ENCODE measurements around the gene GEMIN7. TPM values are rescaled to one million over a fixed set of nuclear protein-coding genes. Genes with fewer than 3 reads are reported as not detected.

Gene GEMIN7
- total RNA-seq, 1 donor from 2014 or later = 16.7 TPM

DNA sequence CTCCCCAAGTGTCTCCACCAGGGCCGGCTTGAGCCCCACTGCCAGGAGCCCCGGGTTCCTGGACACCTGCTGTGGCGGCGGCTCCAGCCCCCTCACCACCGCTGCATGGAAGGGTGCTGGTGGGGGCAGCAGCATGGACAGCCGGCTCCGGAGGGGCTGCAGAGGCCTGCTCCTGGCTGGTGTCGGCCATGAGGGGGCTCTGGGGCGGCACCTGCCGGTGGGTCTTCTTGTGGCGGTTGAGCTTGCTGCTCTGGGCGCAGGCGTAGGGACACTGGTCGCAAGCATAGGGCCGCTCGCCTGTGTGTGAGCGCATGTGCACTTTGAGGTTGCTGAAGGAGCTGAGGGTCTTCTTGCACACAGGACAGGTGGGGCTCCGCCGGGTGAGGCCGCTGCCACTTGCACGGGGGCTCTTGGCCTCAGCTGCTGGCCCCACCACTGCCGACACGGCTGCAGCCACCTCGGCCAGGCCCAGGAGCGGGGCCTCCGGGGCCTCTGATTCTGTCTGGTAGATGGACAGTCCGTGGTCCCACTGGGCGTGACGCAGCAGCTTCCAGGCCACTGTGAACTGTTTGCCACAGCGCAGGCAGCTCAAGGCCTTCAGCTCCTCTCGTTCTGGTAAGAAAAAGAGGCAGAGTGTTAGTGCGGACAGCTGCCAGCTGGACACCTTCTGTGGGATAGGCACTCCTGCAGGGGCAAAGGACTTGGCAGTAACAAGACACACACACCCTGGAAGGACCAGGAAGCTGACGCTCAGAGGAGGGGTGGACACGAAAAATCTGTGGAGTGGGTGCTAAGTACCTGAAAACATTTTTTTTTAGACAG lies 6.9 kb upstream of the GEMIN7 start:
- H3K36me3 ChIP-seq (ENCODE audit: control insufficient read depth in 3 of 3, insufficient read depth in 3 of 3, low read length in 3 of 3) = peaks cover 30 to 38% (median 32%) of the 10 kb centered on the region in 3 donors

DNA sequence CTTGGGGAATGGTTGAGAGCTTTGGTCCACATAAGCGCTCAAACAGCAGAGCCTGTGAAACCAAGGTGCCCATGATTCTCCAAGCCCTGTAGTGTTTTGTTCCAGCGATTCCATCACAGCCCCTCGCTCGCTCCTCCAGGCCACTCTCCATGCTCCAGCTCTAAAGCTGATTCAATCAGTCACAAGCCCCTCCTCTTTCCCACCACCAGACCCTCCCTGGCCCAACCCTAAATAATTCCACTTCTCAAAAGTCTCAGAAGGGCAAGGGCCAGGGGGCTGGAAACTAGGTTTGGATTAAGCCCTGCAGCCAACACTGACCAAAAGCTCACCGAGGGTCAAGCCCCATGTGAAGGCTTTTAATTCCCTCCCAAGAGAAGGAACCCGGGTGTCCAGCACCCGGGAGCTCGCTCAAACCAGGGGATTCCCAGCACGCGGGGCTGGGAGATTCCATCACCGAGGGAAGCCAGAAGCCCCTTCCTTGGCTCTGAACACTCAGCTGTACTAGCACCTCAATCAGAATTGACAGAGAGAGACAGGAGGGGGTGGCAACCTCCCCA lies 4.2 kb upstream of the GEMIN7 start:
- Histone ChIP-seq H3K4me3 (ENCODE audit: low read length in 3 of 3) (no peak overlapping the region), H3K27ac (ENCODE audit: low read depth, low read length) (no peak overlapping the region), H3K27me3 (ENCODE audit: control insufficient read depth in 3 of 3, insufficient read depth in 3 of 3, low read length in 3 of 3) (no peaks in the 10 kb centered on the region), H3K36me3 (ENCODE audit: control insufficient read depth in 3 of 3, insufficient read depth in 3 of 3, low read length in 3 of 3) (peaks cover 11 to 16% (median 14%) of the 10 kb centered on the region in 3 donors), H3K4me1 (ENCODE audit: control insufficient read depth in 3 of 3, insufficient read depth in 3 of 3, low read length in 3 of 3) (peaks cover 15 to 26% (median 16%) of the 10 kb centered on the region in 3 donors), H3K9ac (ENCODE audit: low read depth in 1 of 3, low read length in 3 of 3) (peak overlapping the region in 1 of 3 donors; percentile 16), H3K9me3 (ENCODE audit: control insufficient read depth in 3 of 3, low read length in 3 of 3) (no peaks in the 10 kb centered on the region)

More for the DNA sequence above, 6.9 kb upstream of the GEMIN7 start:
- H3K9ac ChIP-seq (ENCODE audit: low read depth in 1 of 3, low read length in 3 of 3) = no peak overlapping the region
- peaks cover 6 to 13% (median 12%) of the 10 kb centered on the region in 3 donors for H3K4me1 ChIP-seq (ENCODE audit: control insufficient read depth in 3 of 3, insufficient read depth in 3 of 3, low read length in 3 of 3)
- no peak overlapping the region for H3K27ac ChIP-seq (ENCODE audit: low read depth, low read length)
- no peaks in the 10 kb centered on the region for H3K27me3 ChIP-seq (ENCODE audit: control insufficient read depth in 3 of 3, insufficient read depth in 3 of 3, low read length in 3 of 3)
- H3K9me3 ChIP-seq (ENCODE audit: control insufficient read depth in 3 of 3, low read length in 3 of 3) = no peaks in the 10 kb centered on the region
- H3K4me3 ChIP-seq (ENCODE audit: low read length in 3 of 3) = no peak overlapping the region

DNA sequence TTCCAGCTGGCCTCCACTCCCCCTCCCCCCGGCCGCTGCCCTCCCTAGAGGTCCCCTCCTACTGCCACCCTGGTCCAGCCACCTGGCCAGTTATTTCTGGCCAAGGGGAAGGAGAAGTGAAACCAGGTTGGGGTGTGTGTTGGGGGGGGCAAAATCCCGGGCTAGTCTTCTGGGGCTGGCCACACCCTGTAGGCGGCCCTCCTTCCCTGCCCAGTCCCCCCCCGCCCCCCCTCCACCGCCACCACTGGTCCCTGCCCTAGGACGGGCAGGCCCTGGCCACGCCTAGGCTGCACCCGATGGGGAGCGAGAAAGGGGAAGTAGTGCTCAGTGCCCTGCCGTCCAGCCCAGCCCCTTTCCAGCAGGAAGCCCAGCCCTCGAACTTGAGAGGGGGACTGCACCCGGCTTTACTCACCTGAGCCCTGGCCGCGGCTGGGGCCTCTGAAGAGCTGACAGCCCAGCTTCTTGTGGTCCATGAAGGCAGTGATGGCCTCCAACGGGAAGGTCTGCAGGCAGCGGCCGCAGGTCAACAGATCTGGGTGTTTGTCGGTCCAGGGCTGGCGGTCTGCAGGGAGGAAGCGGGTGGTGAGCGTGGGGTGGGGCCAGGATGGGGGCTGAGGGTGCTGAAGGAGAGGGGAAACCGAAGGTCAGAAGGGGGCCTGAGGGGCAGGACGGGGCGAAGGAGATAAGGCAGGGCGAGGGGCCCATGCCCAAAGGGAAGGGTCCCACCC lies 3.6 kb upstream of the GEMIN7 start:
- H3K9ac ChIP-seq (ENCODE audit: low read depth in 1 of 3, low read length in 3 of 3) = peak overlapping the region in 2 of 3 donors; percentile 20 to 33
- H3K36me3 ChIP-seq (ENCODE audit: control insufficient read depth in 3 of 3, insufficient read depth in 3 of 3, low read length in 3 of 3) = peaks cover 6 to 10% (median 8%) of the 10 kb centered on the region in 3 donors
- peak overlapping the region; percentile 48 to 66 (median 65) for H3K4me3 ChIP-seq (ENCODE audit: low read length in 3 of 3)
- peaks cover 22 to 32% (median 23%) of the 10 kb centered on the region in 3 donors for H3K4me1 ChIP-seq (ENCODE audit: control insufficient read depth in 3 of 3, insufficient read depth in 3 of 3, low read length in 3 of 3)
- H3K9me3 ChIP-seq (ENCODE audit: control insufficient read depth in 3 of 3, low read length in 3 of 3) = no peaks in the 10 kb centered on the region
- H3K27me3 ChIP-seq (ENCODE audit: control insufficient read depth in 3 of 3, insufficient read depth in 3 of 3, low read length in 3 of 3) = no peaks in the 10 kb centered on the region
- peak overlapping the region; percentile 30 for H3K27ac ChIP-seq (ENCODE audit: low read depth, low read length)

- H3K27me3 ChIP-seq (ENCODE audit: control insufficient read depth in 3 of 3, insufficient read depth in 3 of 3, low read length in 3 of 3) = no peaks in the 10 kb centered on the region
- peak within 1 kb of the TSS; percentile 20 to 72 (median 42) for H3K9ac ChIP-seq (ENCODE audit: low read depth in 1 of 3, low read length in 3 of 3)
- H3K4me3 ChIP-seq (ENCODE audit: low read length in 3 of 3) = peak within 1 kb of the TSS; percentile 48 to 66 (median 65)
- peaks cover 22 to 39% (median 23%) of the 10 kb centered on the region in 3 donors for H3K4me1 ChIP-seq (ENCODE audit: control insufficient read depth in 3 of 3, insufficient read depth in 3 of 3, low read length in 3 of 3)
- H3K36me3 ChIP-seq (ENCODE audit: control insufficient read depth in 3 of 3, insufficient read depth in 3 of 3, low read length in 3 of 3) = peaks cover 0 to 4% (median 2%) of the 10 kb centered on the region in 3 donors
- H3K9me3 ChIP-seq (ENCODE audit: control insufficient read depth in 3 of 3, low read length in 3 of 3) = no peaks in the 10 kb centered on the region
- peak within 1 kb of the TSS; percentile 30 for H3K27ac ChIP-seq (ENCODE audit: low read depth, low read length)
Measured at GRCh38 chr19:45076029-45076850, 2.8 kb upstream of the GEMIN7 start, which contains the start of gene ZNF296. ZNF296 (minus strand) TSS chr19:45076478; CDS start chr19:45076373, 105 bp downstream.

GRCh38 chr19:45076851-45077730 lies 2.0 kb upstream of the GEMIN7 start:
- Histone ChIP-seq H3K27me3 (ENCODE audit: control insufficient read depth in 3 of 3, insufficient read depth in 3 of 3, low read length in 3 of 3) (no peaks in the 10 kb centered on the region), H3K4me1 (ENCODE audit: control insufficient read depth in 3 of 3, insufficient read depth in 3 of 3, low read length in 3 of 3) (peaks cover 22 to 39% (median 23%) of the 10 kb centered on the region in 3 donors), H3K4me3 (ENCODE audit: low read length in 3 of 3) (peak overlapping the region; percentile 38 to 66 (median 65)), H3K36me3 (ENCODE audit: control insufficient read depth in 3 of 3, insufficient read depth in 3 of 3, low read length in 3 of 3) (peaks cover 4 to 9% (median 5%) of the 10 kb centered on the region in 3 donors), H3K9me3 (ENCODE audit: control insufficient read depth in 3 of 3, low read length in 3 of 3) (no peaks in the 10 kb centered on the region), H3K27ac (ENCODE audit: low read depth, low read length) (peak overlapping the region; percentile 22), H3K9ac (ENCODE audit: low read depth in 1 of 3, low read length in 3 of 3) (peak overlapping the region in 2 of 3 donors; percentile 42 to 72)

DNA sequence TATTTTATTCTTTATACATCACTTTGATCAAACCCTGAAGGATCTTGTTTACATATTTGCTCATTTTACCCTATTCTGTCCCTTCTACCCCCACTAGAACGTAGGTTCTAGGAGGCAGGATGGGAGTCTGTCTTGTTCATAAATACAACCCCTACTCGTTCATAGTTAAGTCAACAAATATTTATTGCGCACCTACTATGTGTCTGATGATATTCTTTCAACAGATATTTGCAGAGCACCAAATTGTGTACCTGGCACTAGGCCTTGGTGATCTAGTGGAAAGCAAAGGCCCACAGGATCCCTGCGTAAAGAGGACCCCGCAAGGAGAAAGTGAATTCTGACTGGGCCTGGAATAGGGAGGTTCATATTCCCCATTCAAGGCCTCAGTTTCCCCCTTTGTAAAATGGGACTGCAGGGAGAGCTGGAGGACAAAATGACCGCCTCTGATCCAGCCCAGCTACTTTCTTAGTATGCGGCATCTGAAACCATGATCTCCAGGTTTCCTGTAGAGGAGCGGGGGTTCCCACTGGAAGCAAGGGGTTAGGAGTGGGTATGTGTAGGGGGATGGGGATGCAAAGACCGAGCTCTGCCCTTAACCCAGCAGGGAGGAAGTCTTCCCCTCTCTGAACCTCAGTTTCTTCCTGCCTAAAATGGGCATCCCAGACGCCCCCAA lies 534 bp upstream of the GEMIN7 start:
- H3K27me3 ChIP-seq (ENCODE audit: control insufficient read depth in 3 of 3, insufficient read depth in 3 of 3, low read length in 3 of 3) = no peaks in the 10 kb centered on the region
- no peaks in the 10 kb centered on the region for H3K9me3 ChIP-seq (ENCODE audit: control insufficient read depth in 3 of 3, low read length in 3 of 3)
- peak overlapping the region; percentile 79 to 99 (median 93) for H3K4me3 ChIP-seq (ENCODE audit: low read length in 3 of 3)
- H3K27ac ChIP-seq (ENCODE audit: low read depth, low read length) = no peak overlapping the region
- H3K4me1 ChIP-seq (ENCODE audit: control insufficient read depth in 3 of 3, insufficient read depth in 3 of 3, low read length in 3 of 3) = peaks cover 22 to 39% (median 23%) of the 10 kb centered on the region in 3 donors
- H3K36me3 ChIP-seq (ENCODE audit: control insufficient read depth in 3 of 3, insufficient read depth in 3 of 3, low read length in 3 of 3) = peaks cover 11 to 13% (median 11%) of the 10 kb centered on the region in 3 donors
- peak overlapping the region; percentile 98 to 99 (median 99) for H3K9ac ChIP-seq (ENCODE audit: low read depth in 1 of 3, low read length in 3 of 3)

DNA sequence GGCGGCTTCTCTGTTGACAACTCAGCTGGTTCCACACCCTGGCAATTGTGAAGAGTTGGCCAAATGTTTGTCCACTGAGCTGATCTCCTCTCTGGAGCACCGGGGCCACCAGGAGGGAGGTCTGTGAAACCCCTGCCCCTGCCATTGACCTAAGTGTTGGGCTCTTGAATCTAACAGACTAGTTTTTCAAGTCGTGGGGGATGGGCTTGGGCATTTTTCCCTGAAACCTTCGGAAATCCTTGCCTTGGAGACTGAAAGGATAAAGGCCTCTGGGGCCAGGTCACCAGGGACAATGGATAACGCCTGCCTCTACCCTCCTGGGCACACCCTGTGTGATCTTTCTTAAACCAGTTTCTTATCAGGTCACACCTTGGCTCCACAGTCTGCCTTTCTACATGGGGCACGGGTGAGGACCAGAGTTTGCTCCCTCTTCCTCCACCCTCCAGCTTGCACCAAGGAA lies 881 bp downstream of the GEMIN7 start:
- Histone ChIP-seq H3K9me3 (ENCODE audit: control insufficient read depth in 3 of 3, low read length in 3 of 3) (no peaks in the 10 kb centered on the region), H3K4me1 (ENCODE audit: control insufficient read depth in 3 of 3, insufficient read depth in 3 of 3, low read length in 3 of 3) (peaks cover 22 to 39% (median 23%) of the 10 kb centered on the region in 3 donors), H3K9ac (ENCODE audit: low read depth in 1 of 3, low read length in 3 of 3) (peak overlapping the region; percentile 98 to 99 (median 99)), H3K27me3 (ENCODE audit: control insufficient read depth in 3 of 3, insufficient read depth in 3 of 3, low read length in 3 of 3) (no peaks in the 10 kb centered on the region), H3K27ac (ENCODE audit: low read depth, low read length) (peak overlapping the region; percentile 84), H3K4me3 (ENCODE audit: low read length in 3 of 3) (peak overlapping the region; percentile 93 to 99 (median 96)), H3K36me3 (ENCODE audit: control insufficient read depth in 3 of 3, insufficient read depth in 3 of 3, low read length in 3 of 3) (peaks cover 11 to 13% (median 11%) of the 10 kb centered on the region in 3 donors)

DNA sequence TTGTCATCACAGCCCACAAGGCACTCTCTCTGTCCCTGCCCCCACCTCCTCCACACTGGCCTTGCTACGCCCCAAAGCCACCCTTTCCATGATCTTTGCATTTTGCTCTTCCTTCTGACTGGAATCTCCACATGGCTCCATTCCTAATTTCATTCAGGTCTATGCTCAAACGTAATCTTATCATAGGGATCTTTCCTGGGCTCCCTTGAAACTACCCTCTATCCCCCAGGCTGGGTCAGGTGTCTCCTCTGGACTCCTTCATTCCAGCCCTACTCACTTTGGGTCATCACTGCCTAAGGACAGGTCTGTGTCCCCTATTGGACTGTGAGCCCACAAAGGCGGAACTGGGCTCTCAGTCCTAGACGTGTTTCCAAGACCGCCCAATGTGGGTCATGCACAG lies 3.1 kb downstream of the GEMIN7 start:
- Histone ChIP-seq H3K9ac (ENCODE audit: low read depth in 1 of 3, low read length in 3 of 3) (no peak overlapping the region), H3K4me1 (ENCODE audit: control insufficient read depth in 3 of 3, insufficient read depth in 3 of 3, low read length in 3 of 3) (peaks cover 12 to 26% (median 16%) of the 10 kb centered on the region in 3 donors), H3K4me3 (ENCODE audit: low read length in 3 of 3) (no peak overlapping the region), H3K36me3 (ENCODE audit: control insufficient read depth in 3 of 3, insufficient read depth in 3 of 3, low read length in 3 of 3) (peaks cover 14 to 23% (median 17%) of the 10 kb centered on the region in 3 donors), H3K27me3 (ENCODE audit: control insufficient read depth in 3 of 3, insufficient read depth in 3 of 3, low read length in 3 of 3) (no peaks in the 10 kb centered on the region), H3K9me3 (ENCODE audit: control insufficient read depth in 3 of 3, low read length in 3 of 3) (no peaks in the 10 kb centered on the region), H3K27ac (ENCODE audit: low read depth, low read length) (no peak overlapping the region)

Measured in skeletal muscle tissue (tissue), 4 donors.